Vagina (tissue), 2 donors: ENCODE measurements around the gene SYCP1.

ENCODE experiments used
- POLR2A ChIP-seq, 2 donors: fragments of 450-650 bp; IDR thresholded peaks; one replicate each; pipeline ENCODE4 v1.6.1; 2017; ENCODE audit warnings: antibody characterized with exemption in 2 of 2, mild to moderate bottlenecking in 2 of 2, moderate library complexity in 2 of 2
- POLR2AphosphoS5 ChIP-seq, 2 donors: sonication (generic); formaldehyde crosslinking; IDR thresholded peaks; one replicate each; pipeline ENCODE4 v1.9.0; 2017; ENCODE audit warnings: antibody characterized with exemption in 2 of 2, mild to moderate bottlenecking in 2 of 2, low read depth in 1 of 2; ENCODE audit not compliant: insufficient read depth in 1 of 2
- TF ChIP-seq, protein P1 (sequence below), 3 experiments: fragments of 450-650 bp in 2 of 3; fragments of 200-600 bp in 1 of 3; sonication (generic) in 1 of 3; IDR thresholded peaks; one replicate each; pipeline ENCODE4 v1.5.1; 2017 to 2019; ENCODE audit warnings: antibody characterized with exemption in 3 of 3, mild to moderate bottlenecking in 2 of 3, moderate library complexity in 2 of 3

DNA sequence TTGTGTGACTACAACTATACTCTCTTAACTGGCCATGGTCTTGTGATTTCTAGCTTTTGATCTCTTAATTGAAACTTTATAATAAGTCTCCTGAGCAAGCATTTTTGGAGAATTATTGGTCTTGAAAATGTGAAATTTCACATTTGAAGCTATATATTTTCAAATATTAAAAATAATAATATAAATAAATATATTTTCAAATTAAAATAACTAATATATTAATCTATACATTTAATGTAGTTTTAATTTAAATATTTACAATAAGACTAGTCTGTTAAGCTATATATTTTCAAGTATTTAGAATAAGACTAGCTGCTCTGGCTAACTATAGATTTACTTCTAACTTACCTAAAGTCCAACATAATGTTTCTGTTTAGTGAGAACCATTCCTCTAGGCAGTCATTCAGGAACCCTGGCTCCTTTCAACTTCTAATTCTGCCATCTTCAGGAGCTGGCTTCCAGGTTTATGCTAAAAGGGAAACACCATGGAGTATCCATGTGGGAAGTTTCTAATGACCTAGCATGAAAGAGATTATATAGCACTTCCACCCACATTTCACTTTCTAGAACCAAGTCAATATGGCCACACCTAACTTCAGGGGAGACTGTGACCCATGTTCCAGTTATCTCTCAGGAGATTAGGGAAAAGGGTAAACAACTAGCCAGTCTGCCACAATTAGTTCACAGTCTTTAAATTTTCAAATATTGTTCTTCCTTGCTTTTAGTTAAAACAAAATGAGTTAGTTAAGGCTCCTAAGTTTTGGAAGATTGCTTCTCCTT, 143.0 kb downstream of the SYCP1 start:
- TF ChIP-seq, protein P1, sequence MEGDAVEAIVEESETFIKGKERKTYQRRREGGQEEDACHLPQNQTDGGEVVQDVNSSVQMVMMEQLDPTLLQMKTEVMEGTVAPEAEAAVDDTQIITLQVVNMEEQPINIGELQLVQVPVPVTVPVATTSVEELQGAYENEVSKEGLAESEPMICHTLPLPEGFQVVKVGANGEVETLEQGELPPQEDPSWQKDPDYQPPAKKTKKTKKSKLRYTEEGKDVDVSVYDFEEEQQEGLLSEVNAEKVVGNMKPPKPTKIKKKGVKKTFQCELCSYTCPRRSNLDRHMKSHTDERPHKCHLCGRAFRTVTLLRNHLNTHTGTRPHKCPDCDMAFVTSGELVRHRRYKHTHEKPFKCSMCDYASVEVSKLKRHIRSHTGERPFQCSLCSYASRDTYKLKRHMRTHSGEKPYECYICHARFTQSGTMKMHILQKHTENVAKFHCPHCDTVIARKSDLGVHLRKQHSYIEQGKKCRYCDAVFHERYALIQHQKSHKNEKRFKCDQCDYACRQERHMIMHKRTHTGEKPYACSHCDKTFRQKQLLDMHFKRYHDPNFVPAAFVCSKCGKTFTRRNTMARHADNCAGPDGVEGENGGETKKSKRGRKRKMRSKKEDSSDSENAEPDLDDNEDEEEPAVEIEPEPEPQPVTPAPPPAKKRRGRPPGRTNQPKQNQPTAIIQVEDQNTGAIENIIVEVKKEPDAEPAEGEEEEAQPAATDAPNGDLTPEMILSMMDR (IDR thresholded peaks at IDR 0.05) = no peak
- TF ChIP-seq POLR2AphosphoS5 (IDR thresholded peaks at IDR 0.05; ENCODE audit: insufficient read depth in 1 of 2, low read depth in 1 of 2) (no peak), POLR2A (IDR thresholded peaks at IDR 0.05) (no peak)
